K562 (cell line): ENCODE measurements around the gene EML6. TPM values are rescaled to one million over a fixed set of nuclear protein-coding genes. Genes with fewer than 3 reads are reported as not detected.
A peak's percentile ranks its signal among the peaks of the same experiment; 100 is the strongest.

Source experiments
- ATAC-seq: fragments of 200-7000 bp; cut with Tn5 transposase; 3 replicates; pipeline ENCODE4 v1.9.1; 2020; ENCODE audit warnings: moderate library complexity
- BruUV-seq: library from RNA; stranded (reverse); fragments of 400-500 nt; replicated peaks from 2 replicates; lab custom pipeline; 2021; lab: Mats Ljungman, UMichigan
- CTCF ChIA-PET: fragments of 300-600 bp; formaldehyde crosslinking; extraction: SDS; loops from one replicate; lab custom pipeline; 2021; ENCODE audit warnings: low intra/inter-chr PET ratio; lab: Yijun Ruan, JAX
- POLR2A ChIA-PET: fragments of 300-600, 350-650 bp; sonication (Branson Sonifier 250); formaldehyde crosslinking; extraction: SDS; loops from one replicate; lab custom pipeline; 2021; ENCODE audit warnings: antibody characterized with exemption, inconsistent platforms; lab: Yijun Ruan, JAX
- DNase-seq, 4 experiments: peaks; one replicate each; pipeline versions ENCODE4 v3.0.0 to v3.0.0-alpha.2; 2011 to 2018; ENCODE audit warnings: low spot score in 3 of 4, mixed read lengths in 3 of 4; ENCODE audit errors: extremely low read depth in 1 of 4
- FAIRE-seq: peaks from 2 replicates; lab custom pipeline; 2011; peaks lifted over from hg19 to GRCh38; lab: Jason Lieb, UNC
- H2AFZ ChIP-seq: 2 replicates; pipeline ENCODE4 v1.6.0; 2011; ENCODE audit warnings: low read depth, low read length, control low read depth, inconsistent platforms
- H3K27ac ChIP-seq: fragments of 200-600 bp; 3 replicates; pipeline ENCODE4 v1.8.0; 2011; ENCODE audit warnings: low read depth, mild to moderate bottlenecking, control low read depth, inconsistent platforms, low read length, moderate library complexity, mixed read lengths; ENCODE audit errors: extremely low read depth
- H3K27me3 ChIP-seq, 2 experiments: fragments of 300-600 bp in 1 of 2; 2 replicates in 1 of 2; 3 replicates in 1 of 2; pipeline versions ENCODE4 v1.6.0 to v1.8.0; 2011; ENCODE audit warnings: inconsistent platforms in 2 of 2, low read length in 2 of 2, mild to moderate bottlenecking in 1 of 2, mixed read lengths in 1 of 2, moderate library complexity in 1 of 2; ENCODE audit not compliant: control insufficient read depth in 2 of 2, insufficient read depth in 2 of 2
- H3K36me3 ChIP-seq: fragments of 300-600 bp; 3 replicates; pipeline ENCODE4 v1.8.0; 2011; ENCODE audit warnings: mild to moderate bottlenecking, low read length, inconsistent platforms; ENCODE audit not compliant: control insufficient read depth, insufficient read depth
- H3K4me1 ChIP-seq, 2 experiments: fragments of 200-600 bp in 1 of 2; replicated peaks in 1 of 2; 2 replicates in 1 of 2; 3 replicates in 1 of 2; pipeline versions ENCODE4 v1.5.1 to v1.8.0; 2011; ENCODE audit warnings: inconsistent platforms in 2 of 2, low read length in 2 of 2, mild to moderate bottlenecking in 1 of 2, mixed read lengths in 1 of 2, moderate library complexity in 1 of 2; ENCODE audit not compliant: control insufficient read depth in 2 of 2, insufficient read depth in 2 of 2
- H3K4me2 ChIP-seq: 2 replicates; pipeline ENCODE4 v1.6.1; 2011; ENCODE audit warnings: low read length, control low read depth, inconsistent platforms, mixed read lengths; ENCODE audit not compliant: insufficient read depth
- H3K4me3 ChIP-seq: fragments of 200-600 bp; sonication (generic), shearing (Covaris generic); 2 replicates; pipeline ENCODE4 v1.5.1; 2016; ENCODE audit warnings: control low read depth, inconsistent platforms
- H3K79me2 ChIP-seq: fragments of 200-600 bp; 3 replicates; pipeline ENCODE4 v1.8.0; 2011; ENCODE audit warnings: low read length, inconsistent platforms; ENCODE audit not compliant: control insufficient read depth, insufficient read depth
- H3K9ac ChIP-seq, 2 experiments: 2 replicates each; pipeline versions ENCODE4 v1.6.0 to v1.6.1; 2011; ENCODE audit warnings: low read depth in 2 of 2, low read length in 2 of 2, control low read depth in 1 of 2, inconsistent platforms in 1 of 2, mild to moderate bottlenecking in 1 of 2, mixed read lengths in 1 of 2; ENCODE audit not compliant: insufficient read depth in 1 of 2
- H3K9me1 ChIP-seq: one replicate; pipeline ENCODE4 v1.6.0; 2011; ENCODE audit warnings: inconsistent platforms, mild to moderate bottlenecking, low read length, moderate library complexity; ENCODE audit not compliant: control insufficient read depth, insufficient read depth
- H3K9me3 ChIP-seq: replicated peaks from 2 replicates; pipeline ENCODE4 v1.5.1; 2011; ENCODE audit warnings: low read depth, low read length, inconsistent platforms; ENCODE audit not compliant: control insufficient read depth, insufficient read depth
- H4K20me1 ChIP-seq: replicated peaks from 2 replicates; pipeline ENCODE4 v1.6.1; 2011; ENCODE audit warnings: low read length, inconsistent platforms, mixed read lengths; ENCODE audit not compliant: control insufficient read depth, insufficient read depth
- KDM1A ChIP-seq, 2 experiments: fragments of 450-650 bp; IDR thresholded peaks; 2 replicates each; pipeline ENCODE4 v1.6.1; 2016; ENCODE audit warnings: mild to moderate bottlenecking in 2 of 2
- MECOM ChIP-seq: fragments of 250-450 bp; sonication (Bioruptor Pico); IDR thresholded peaks from 2 replicates; pipeline ENCODE4 v1.8.0; 2022; ENCODE audit warnings: inconsistent platforms
- NR4A1 ChIP-seq, 2 experiments: fragments of 250-450 bp in 1 of 2; fragments of 450-650 bp in 1 of 2; sonication (Bioruptor Pico) in 1 of 2; IDR thresholded peaks; 2 replicates each; pipeline versions ENCODE4 v1.4.0 to v1.6.1; 2016 to 2020; ENCODE audit warnings: mild to moderate bottlenecking in 2 of 2, missing compliant biosample characterization in 1 of 2, missing genetic modification characterization in 1 of 2, moderate library complexity in 1 of 2
- SNRNP70 ChIP-seq: fragments of 200-400 bp; formaldehyde crosslinking; optimal IDR thresholded peaks from 2 replicates; pipeline ENCODE3; 2017; ENCODE audit warnings: low read depth, low read length
- TEAD1 ChIP-seq, 2 experiments: fragments of 450-650 bp in 1 of 2; sonication (generic) in 1 of 2; formaldehyde crosslinking; IDR thresholded peaks; 2 replicates each; pipeline versions ENCODE4 v1.4.0 to v1.8.0; 2020 to 2022; ENCODE audit warnings: mild to moderate bottlenecking in 2 of 2, missing genetic modification reagents in 1 of 2
- ZNF175 ChIP-seq: fragments of 200-800 bp; sonication (Bioruptor generic); IDR thresholded peaks from 2 replicates; pipeline ENCODE4 v1.6.1; 2016; ENCODE audit warnings: low read depth, mild to moderate bottlenecking, missing genetic modification characterization, missing compliant biosample characterization
- WGBS: fragments of 100-300 bp; shearing (Covaris generic); methylation state at CpG from one replicate; pipeline ENCODE4 v1.1.6; 2016; ENCODE audit warnings: low coverage, mixed read lengths; ENCODE audit not compliant: insufficient coverage; ENCODE audit errors: missing lambda C conversion rate; 5-methylcytosine and 5-hydroxymethylcytosine counted together
- in situ Hi-C: fragments of 300-500 bp; cut with MboI; formaldehyde crosslinking; loops from 4 replicates; pipeline ENCODE4 v1.15.0; 2018; ENCODE audit warnings: inconsistent platforms, mixed read lengths
- intact Hi-C: fragments of 100-400 bp; cut with micrococcal nuclease; formaldehyde crosslinking; loops from 2 replicates; pipeline ENCODE4 v1.14.2; 2022
- polyA plus RNA-seq, 8 experiments: library from polyadenylated mRNA; depleted of rRNA in 4 of 8; stranded (reverse) in 5 of 8; unstranded in 3 of 8; fragments of >200 nt; fragmentation: Nextera tagmentation in 2 of 8; fragmentation: Illumina TruSeq in 1 of 8; extraction: Ambion mirVana in 2 of 8; extraction: Trizol in 1 of 8; gene quantifications; 2 replicates each; pipeline versions ENCODE4 v1.2.1 to v1.2.3, GENCODE V29; 2011 to 2014; ENCODE audit warnings: inconsistent platforms in 1 of 8, missing spikeins in 1 of 8
- total RNA-seq, 7 experiments: library from RNA; depleted of rRNA in 6 of 7; stranded (reverse); fragments of >200 nt in 6 of 7; fragmentation: Illumina TruSeq in 2 of 7; extraction: Trizol in 2 of 7; gene quantifications; 2 replicates each; pipeline versions ENCODE4 v1.2.1 to v1.2.3, GENCODE V29; 2011 to 2021; ENCODE audit warnings: low replicate concordance in 1 of 7
- TF ChIP-seq, protein P1 (sequence below), 3 experiments: fragments of 200-800 bp in 1 of 3; fragments of 250-450 bp in 1 of 3; fragments of 450-650 bp in 1 of 3; sonication (Bioruptor Pico) in 1 of 3; sonication (Bioruptor generic) in 1 of 3; formaldehyde crosslinking in 1 of 3; IDR thresholded peaks; 2 replicates each; pipeline versions ENCODE4 v1.6.1 to v1.8.0; 2016 to 2022; ENCODE audit warnings: mild to moderate bottlenecking in 2 of 3, missing genetic modification characterization in 2 of 3, missing compliant biosample characterization in 1 of 3, moderate library complexity in 1 of 3
- TF ChIP-seq, protein P2 (sequence below): fragments of 450-650 bp; IDR thresholded peaks from 2 replicates; pipeline ENCODE4 v1.6.1; 2016; ENCODE audit warnings: mild to moderate bottlenecking
- TF ChIP-seq, protein P3 (sequence below): fragments of 450-650 bp; IDR thresholded peaks from 2 replicates; pipeline ENCODE4 v1.6.1; 2016
- TF ChIP-seq, protein P4 (sequence below): fragments of 250-450 bp; sonication (Bioruptor Pico); IDR thresholded peaks from 2 replicates; pipeline ENCODE4 v1.8.0; 2021; ENCODE audit warnings: borderline replicate concordance, mild to moderate bottlenecking, moderate library complexity; ENCODE audit not compliant: poor library complexity, severe bottlenecking
- TF ChIP-seq, protein P5 (sequence below): fragments of 450-650 bp; IDR thresholded peaks from 2 replicates; pipeline ENCODE4 v1.6.1; 2016; ENCODE audit warnings: borderline replicate concordance

EML6 gene
- total and polyA plus RNA-seq, 9 of the 15 experiments (the other 6 are each of a cell fraction or from before 2014, with no cell fraction given) = 0.07 to 0.56 (median 0.25) TPM

DNA sequence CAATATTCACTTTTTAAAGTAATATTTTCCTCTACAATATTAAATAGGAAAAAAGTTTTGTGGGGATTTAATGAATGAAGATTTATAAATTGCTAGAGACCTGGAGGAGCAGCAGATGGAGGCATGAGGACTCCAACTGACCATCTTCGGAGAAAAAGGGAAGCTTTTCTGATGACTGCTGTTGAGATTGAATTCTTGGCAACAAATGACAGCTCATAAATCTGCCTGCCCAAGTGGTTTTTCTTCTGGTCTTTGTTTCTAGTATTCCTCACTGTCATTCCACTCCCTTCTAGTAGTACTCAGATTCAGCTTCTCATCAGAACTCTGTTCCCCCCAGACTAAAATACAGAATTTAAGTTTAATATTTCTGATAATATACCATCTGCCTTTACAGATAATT lies 157.0 kb downstream of the EML6 start:
- no peak overlapping the region for H3K4me2 ChIP-seq
- H3K79me2 ChIP-seq = no peaks in the 10 kb centered on the region
- DNase-seq = no peak
- peaks cover 31% of the 10 kb centered on the region in 2 experiments for H3K27me3 ChIP-seq
- H3K9me1 ChIP-seq = no peaks in the 10 kb centered on the region
- ChIA-PET POLR2A (interaction anchor here (0.6 to 1.1 kb wide), 3 partner anchors 19 to 558 kb away, joined by 3 to 4 read pairs (median 3); no protein-coding TSS in a partner anchor), CTCF (no interaction called here)
- BruUV-seq = no TSS peak
- no peak overlapping the region for H2AFZ ChIP-seq
- H4K20me1 ChIP-seq = no peaks in the 10 kb centered on the region
- H3K4me1 ChIP-seq = no peaks in the 10 kb centered on the region
- in situ Hi-C loops (no loop called here), intact Hi-C loops (no loop called here)
- no peak for ATAC-seq
- no peak overlapping the region for H3K27ac ChIP-seq
- H3K9ac ChIP-seq = no peak overlapping the region
- no peaks in the 10 kb centered on the region for H3K36me3 ChIP-seq
- WGBS = 5% methylated on average over 1 of the region's 1 CpG
- H3K9me3 ChIP-seq = no peaks in the 10 kb centered on the region
- H3K4me3 ChIP-seq = no peak overlapping the region
- no peak for FAIRE-seq
- TF ChIP-seq TEAD1 (CRISPR knock-in tag; IDR thresholded peaks at IDR 0.05) (0 out of 4 replicates have a peak, but pooled peaks of 1 of the 2 experiments have one; percentile 51), ZNF175 (CRISPR knock-in tag) (no peak), KDM1A (IDR thresholded peaks at IDR 0.05) (peak; percentile 51 to 76; a peak in 2 of 4 replicates), NR4A1 (CRISPR knock-in tag; IDR thresholded peaks at IDR 0.05) (no peak), NR4A1 (tag; IDR thresholded peaks at IDR 0.05) (no peak), SNRNP70 (no peak), MECOM (no peak)
- TF ChIP-seq, protein P1, sequence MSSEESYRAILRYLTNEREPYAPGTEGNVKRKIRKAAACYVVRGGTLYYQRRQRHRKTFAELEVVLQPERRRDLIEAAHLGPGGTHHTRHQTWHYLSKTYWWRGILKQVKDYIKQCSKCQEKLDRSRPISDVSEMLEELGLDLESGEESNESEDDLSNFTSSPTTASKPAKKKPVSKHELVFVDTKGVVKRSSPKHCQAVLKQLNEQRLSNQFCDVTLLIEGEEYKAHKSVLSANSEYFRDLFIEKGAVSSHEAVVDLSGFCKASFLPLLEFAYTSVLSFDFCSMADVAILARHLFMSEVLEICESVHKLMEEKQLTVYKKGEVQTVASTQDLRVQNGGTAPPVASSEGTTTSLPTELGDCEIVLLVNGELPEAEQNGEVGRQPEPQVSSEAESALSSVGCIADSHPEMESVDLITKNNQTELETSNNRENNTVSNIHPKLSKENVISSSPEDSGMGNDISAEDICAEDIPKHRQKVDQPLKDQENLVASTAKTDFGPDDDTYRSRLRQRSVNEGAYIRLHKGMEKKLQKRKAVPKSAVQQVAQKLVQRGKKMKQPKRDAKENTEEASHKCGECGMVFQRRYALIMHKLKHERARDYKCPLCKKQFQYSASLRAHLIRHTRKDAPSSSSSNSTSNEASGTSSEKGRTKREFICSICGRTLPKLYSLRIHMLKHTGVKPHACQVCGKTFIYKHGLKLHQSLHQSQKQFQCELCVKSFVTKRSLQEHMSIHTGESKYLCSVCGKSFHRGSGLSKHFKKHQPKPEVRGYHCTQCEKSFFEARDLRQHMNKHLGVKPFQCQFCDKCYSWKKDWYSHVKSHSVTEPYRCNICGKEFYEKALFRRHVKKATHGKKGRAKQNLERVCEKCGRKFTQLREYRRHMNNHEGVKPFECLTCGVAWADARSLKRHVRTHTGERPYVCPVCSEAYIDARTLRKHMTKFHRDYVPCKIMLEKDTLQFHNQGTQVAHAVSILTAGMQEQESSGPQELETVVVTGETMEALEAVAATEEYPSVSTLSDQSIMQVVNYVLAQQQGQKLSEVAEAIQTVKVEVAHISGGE (CRISPR knock-in tag; IDR thresholded peaks at IDR 0.05) = no peak
- TF ChIP-seq, protein P2, sequence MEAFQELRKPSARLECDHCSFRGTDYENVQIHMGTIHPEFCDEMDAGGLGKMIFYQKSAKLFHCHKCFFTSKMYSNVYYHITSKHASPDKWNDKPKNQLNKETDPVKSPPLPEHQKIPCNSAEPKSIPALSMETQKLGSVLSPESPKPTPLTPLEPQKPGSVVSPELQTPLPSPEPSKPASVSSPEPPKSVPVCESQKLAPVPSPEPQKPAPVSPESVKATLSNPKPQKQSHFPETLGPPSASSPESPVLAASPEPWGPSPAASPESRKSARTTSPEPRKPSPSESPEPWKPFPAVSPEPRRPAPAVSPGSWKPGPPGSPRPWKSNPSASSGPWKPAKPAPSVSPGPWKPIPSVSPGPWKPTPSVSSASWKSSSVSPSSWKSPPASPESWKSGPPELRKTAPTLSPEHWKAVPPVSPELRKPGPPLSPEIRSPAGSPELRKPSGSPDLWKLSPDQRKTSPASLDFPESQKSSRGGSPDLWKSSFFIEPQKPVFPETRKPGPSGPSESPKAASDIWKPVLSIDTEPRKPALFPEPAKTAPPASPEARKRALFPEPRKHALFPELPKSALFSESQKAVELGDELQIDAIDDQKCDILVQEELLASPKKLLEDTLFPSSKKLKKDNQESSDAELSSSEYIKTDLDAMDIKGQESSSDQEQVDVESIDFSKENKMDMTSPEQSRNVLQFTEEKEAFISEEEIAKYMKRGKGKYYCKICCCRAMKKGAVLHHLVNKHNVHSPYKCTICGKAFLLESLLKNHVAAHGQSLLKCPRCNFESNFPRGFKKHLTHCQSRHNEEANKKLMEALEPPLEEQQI = no peak
- TF ChIP-seq, protein P3, sequence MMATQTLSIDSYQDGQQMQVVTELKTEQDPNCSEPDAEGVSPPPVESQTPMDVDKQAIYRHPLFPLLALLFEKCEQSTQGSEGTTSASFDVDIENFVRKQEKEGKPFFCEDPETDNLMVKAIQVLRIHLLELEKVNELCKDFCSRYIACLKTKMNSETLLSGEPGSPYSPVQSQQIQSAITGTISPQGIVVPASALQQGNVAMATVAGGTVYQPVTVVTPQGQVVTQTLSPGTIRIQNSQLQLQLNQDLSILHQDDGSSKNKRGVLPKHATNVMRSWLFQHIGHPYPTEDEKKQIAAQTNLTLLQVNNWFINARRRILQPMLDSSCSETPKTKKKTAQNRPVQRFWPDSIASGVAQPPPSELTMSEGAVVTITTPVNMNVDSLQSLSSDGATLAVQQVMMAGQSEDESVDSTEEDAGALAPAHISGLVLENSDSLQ = peak; percentile 86
- TF ChIP-seq, protein P4, sequence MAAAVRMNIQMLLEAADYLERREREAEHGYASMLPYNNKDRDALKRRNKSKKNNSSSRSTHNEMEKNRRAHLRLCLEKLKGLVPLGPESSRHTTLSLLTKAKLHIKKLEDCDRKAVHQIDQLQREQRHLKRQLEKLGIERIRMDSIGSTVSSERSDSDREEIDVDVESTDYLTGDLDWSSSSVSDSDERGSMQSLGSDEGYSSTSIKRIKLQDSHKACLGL = no peak
- TF ChIP-seq, protein P5, sequence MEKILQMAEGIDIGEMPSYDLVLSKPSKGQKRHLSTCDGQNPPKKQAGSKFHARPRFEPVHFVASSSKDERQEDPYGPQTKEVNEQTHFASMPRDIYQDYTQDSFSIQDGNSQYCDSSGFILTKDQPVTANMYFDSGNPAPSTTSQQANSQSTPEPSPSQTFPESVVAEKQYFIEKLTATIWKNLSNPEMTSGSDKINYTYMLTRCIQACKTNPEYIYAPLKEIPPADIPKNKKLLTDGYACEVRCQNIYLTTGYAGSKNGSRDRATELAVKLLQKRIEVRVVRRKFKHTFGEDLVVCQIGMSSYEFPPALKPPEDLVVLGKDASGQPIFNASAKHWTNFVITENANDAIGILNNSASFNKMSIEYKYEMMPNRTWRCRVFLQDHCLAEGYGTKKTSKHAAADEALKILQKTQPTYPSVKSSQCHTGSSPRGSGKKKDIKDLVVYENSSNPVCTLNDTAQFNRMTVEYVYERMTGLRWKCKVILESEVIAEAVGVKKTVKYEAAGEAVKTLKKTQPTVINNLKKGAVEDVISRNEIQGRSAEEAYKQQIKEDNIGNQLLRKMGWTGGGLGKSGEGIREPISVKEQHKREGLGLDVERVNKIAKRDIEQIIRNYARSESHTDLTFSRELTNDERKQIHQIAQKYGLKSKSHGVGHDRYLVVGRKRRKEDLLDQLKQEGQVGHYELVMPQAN = no peak
